Neural progenitor cell (in vitro differentiated cells): ENCODE data around the gene BEX3. TPM values are rescaled to one million over a fixed set of nuclear protein-coding genes. Genes with fewer than 3 reads are reported as not detected.
A peak's percentile ranks its signal among the peaks of the same experiment; 100 is the strongest.

ENCODE experiments used
- DNase-seq: peaks from one replicate; pipeline ENCODE4 v3.0.0-alpha.2; 2016; ENCODE audit warnings: low spot score
- H2AFZ ChIP-seq: fragments of 200-600 bp; sonication (generic); replicated peaks from 2 replicates; pipeline ENCODE4 v1.6.1; 2016; ENCODE audit warnings: antibody characterized with exemption
- H3F3A ChIP-seq: fragments of 200-600 bp; sonication (generic); 2 replicates; pipeline ENCODE4 v1.6.1; 2016; ENCODE audit warnings: antibody characterized with exemption, low read depth
- H3K27ac ChIP-seq: fragments of 200-600 bp; sonication (generic); 2 replicates; pipeline ENCODE4 v1.5.1; 2016; ENCODE audit warnings: mild to moderate bottlenecking
- H3K27me3 ChIP-seq: fragments of 200-600 bp; sonication (generic); 2 replicates; pipeline ENCODE4 v1.6.1; 2016; ENCODE audit warnings: mild to moderate bottlenecking, moderate library complexity
- H3K36me3 ChIP-seq: fragments of 200-600 bp; sonication (generic); 2 replicates; pipeline ENCODE4 v1.5.1; 2016
- H3K4me1 ChIP-seq: fragments of 200-600 bp; sonication (generic); 2 replicates; pipeline ENCODE4 v1.6.1; 2016; ENCODE audit warnings: mixed run types
- H3K4me2 ChIP-seq: fragments of 200-600 bp; sonication (generic); 2 replicates; pipeline ENCODE4 v1.6.1; 2016
- H3K4me3 ChIP-seq: fragments of 200-600 bp; sonication (generic); 2 replicates; pipeline ENCODE4 v1.5.1; 2016
- H3K79me2 ChIP-seq: fragments of 200-600 bp; sonication (generic); 2 replicates; pipeline ENCODE4 v1.6.1; 2016; ENCODE audit warnings: low read depth
- H3K9ac ChIP-seq: fragments of 200-600 bp; sonication (generic); 2 replicates; pipeline ENCODE4 v1.6.1; 2016
- H3K9me3 ChIP-seq: fragments of 200-600 bp; sonication (generic); 2 replicates; pipeline ENCODE4 v1.5.1; 2016; ENCODE audit warnings: low read depth
- H4K20me1 ChIP-seq: fragments of 200-600 bp; sonication (generic); 2 replicates; pipeline ENCODE4 v1.6.1; 2016; ENCODE audit warnings: low read depth
- H3K27ac Mint-ChIP-seq: 3 replicates; pipeline ENCODE4 v1.8.0; 2021; ENCODE audit warnings: mixed read lengths
- H3K27me3 Mint-ChIP-seq: 2 replicates; pipeline ENCODE4 v1.8.0; 2022; ENCODE audit warnings: low read depth, mild to moderate bottlenecking, inconsistent platforms, moderate library complexity, mixed read lengths; ENCODE audit not compliant: insufficient read depth
- H3K36me3 Mint-ChIP-seq: 3 replicates; pipeline ENCODE4 v1.8.0; 2021; ENCODE audit warnings: mixed read lengths
- H3K4me1 Mint-ChIP-seq: 3 replicates; pipeline ENCODE4 v1.8.0; 2021; ENCODE audit warnings: mixed read lengths
- H3K4me3 Mint-ChIP-seq: 3 replicates; pipeline ENCODE4 v1.8.0; 2021; ENCODE audit warnings: mild to moderate bottlenecking, moderate library complexity, mixed read lengths
- H3K9me3 Mint-ChIP-seq: 3 replicates; pipeline ENCODE4 v1.8.0; 2020; ENCODE audit warnings: mixed read lengths
- CTCF ChIP-seq: fragments of 200-600 bp; sonication (generic); IDR thresholded peaks from 2 replicates; pipeline ENCODE4 v1.5.1; 2017; ENCODE audit warnings: antibody characterized with exemption, mild to moderate bottlenecking
- EZH2 ChIP-seq: fragments of 200-600 bp; sonication (generic); IDR thresholded peaks from 2 replicates; pipeline ENCODE4 v1.6.1; 2017; ENCODE audit warnings: antibody characterized with exemption, mild to moderate bottlenecking, moderate library complexity
- EZH2phosphoT487 ChIP-seq: fragments of 200-600 bp; sonication (generic); IDR thresholded peaks from 2 replicates; pipeline ENCODE4 v1.6.1; 2017; ENCODE audit warnings: antibody characterized with exemption
- total RNA-seq: library from RNA; depleted of rRNA; stranded (reverse); fragments of >200 nt; gene quantifications from 2 replicates; pipeline ENCODE4 v1.2.3, GENCODE V29; 2015; ENCODE audit warnings: low replicate concordance

The BEX3 gene
- 344 and 392 TPM in 2 replicates for total RNA-seq

- Histone ChIP-seq H3K27me3 (no peaks in the 10 kb centered on the region), H3K4me3 (peak within 1 kb of the TSS; percentile 78), H3K9ac (peak within 1 kb of the TSS; percentile 80), H3K4me2 (peak within 1 kb of the TSS; percentile 84), H3K4me1 (no peaks in the 10 kb centered on the region), H4K20me1 (no peaks in the 10 kb centered on the region), H3K9me3 (no peaks in the 10 kb centered on the region), H3K36me3 (no peaks in the 10 kb centered on the region), H2AFZ (peak within 1 kb of the TSS; percentile 85), H3K27ac (peak within 1 kb of the TSS; percentile 80), H3K79me2 (peaks cover 27% of the 10 kb centered on the region), H3F3A (peaks cover 18% of the 10 kb centered on the region)
- peak within 1 kb of the TSS; percentile 94 for H3K4me3 Mint-ChIP-seq
- H3K27me3 Mint-ChIP-seq, result peaks cover 9% of the 10 kb centered on the region
- no peak for TF ChIP-seq CTCF
- TF ChIP-seq EZH2, result no peak
- TF ChIP-seq EZH2phosphoT487, result no peak
- H3K36me3 Mint-ChIP-seq, result peaks cover 11% of the 10 kb centered on the region
- DNase-seq, result peak; percentile 77
- peaks cover 2% of the 10 kb centered on the region for H3K9me3 Mint-ChIP-seq
- H3K4me1 Mint-ChIP-seq, result peaks cover 19% of the 10 kb centered on the region
- peak within 1 kb of the TSS; percentile 99 for H3K27ac Mint-ChIP-seq
These were observed at the start of gene BEX3 for GRCh38 chrX:103376118-103376978. Gene BEX3 (plus strand): TSS chrX:103376538. CDS start chrX:103377522, 984 bp downstream.

- no peak for TF ChIP-seq CTCF
- no peak for TF ChIP-seq EZH2
- no peak for TF ChIP-seq EZH2phosphoT487
- Histone ChIP-seq H3K4me2 (peak within 1 kb of the TSS; percentile 69), H3K9ac (no peak within 1 kb of the TSS), H3K4me1 (peaks cover 6% of the 10 kb centered on the region), H3K36me3 (no peaks in the 10 kb centered on the region), H3K27me3 (no peaks in the 10 kb centered on the region), H3K27ac (peak within 1 kb of the TSS; percentile 5), H3K79me2 (no peaks in the 10 kb centered on the region), H3F3A (peaks cover 9% of the 10 kb centered on the region), H3K4me3 (peak within 1 kb of the TSS; percentile 42), H4K20me1 (no peaks in the 10 kb centered on the region), H2AFZ (peak within 1 kb of the TSS; percentile 45), H3K9me3 (no peaks in the 10 kb centered on the region)
- Mint-ChIP-seq H3K36me3 (no peaks in the 10 kb centered on the region), H3K27ac (peak within 1 kb of the TSS; percentile 47), H3K4me1 (peaks cover 32% of the 10 kb centered on the region), H3K9me3 (no peaks in the 10 kb centered on the region), H3K4me3 (peak within 1 kb of the TSS; percentile 85), H3K27me3 (peaks cover 2% of the 10 kb centered on the region)
- DNase-seq, result peak; percentile 33
These were observed 46.3 kb upstream of the BEX3 start, which contains the start of gene TCEAL7 for GRCh38 chrX:103329991-103330390. Gene TCEAL7 (plus strand): TSS chrX:103330239. CDS start chrX:103331404, 1,165 bp downstream.

DNA sequence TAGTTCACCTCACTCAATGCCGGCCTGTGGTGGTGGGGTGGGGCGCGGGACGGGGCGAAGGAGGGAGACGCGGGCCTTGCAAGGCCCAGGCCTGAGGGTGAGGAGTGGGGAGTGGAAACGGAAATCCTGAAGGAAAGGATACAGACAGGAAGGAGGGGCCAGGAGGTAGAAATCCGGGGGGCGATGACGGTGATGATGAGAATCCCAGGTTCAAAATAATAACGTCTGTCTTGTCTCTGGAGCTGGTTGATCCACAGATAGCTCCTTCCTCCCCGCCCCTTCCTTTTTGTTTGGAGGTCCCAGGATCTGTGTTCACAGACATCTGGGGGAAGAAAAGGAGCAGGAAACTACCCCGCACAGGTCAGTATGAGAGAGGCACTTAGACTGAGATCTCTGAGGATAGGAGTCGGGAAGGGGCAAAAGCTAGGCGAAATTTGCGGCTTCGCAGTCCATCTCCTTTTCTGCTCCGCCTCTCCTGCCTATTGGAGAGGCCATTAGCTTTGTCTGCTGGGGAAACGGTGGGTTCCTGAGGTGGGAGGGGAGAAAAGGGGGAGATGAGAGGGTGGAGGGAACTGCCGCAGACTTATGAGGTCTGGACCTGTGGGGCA, 45.6 kb upstream of the BEX3 start:
- Mint-ChIP-seq H3K27me3 (peaks cover 2% of the 10 kb centered on the region), H3K4me3 (peak overlapping the region; percentile 85), H3K27ac (peak overlapping the region; percentile 47), H3K4me1 (peaks cover 32% of the 10 kb centered on the region), H3K9me3 (no peaks in the 10 kb centered on the region), H3K36me3 (no peaks in the 10 kb centered on the region)
- Histone ChIP-seq H3K4me1 (peaks cover 6% of the 10 kb centered on the region), H3K4me2 (peak overlapping the region; percentile 69), H3K9me3 (no peaks in the 10 kb centered on the region), H3K27ac (peak overlapping the region; percentile 5), H4K20me1 (no peaks in the 10 kb centered on the region), H3K4me3 (peak overlapping the region; percentile 42), H2AFZ (peak overlapping the region; percentile 45), H3K79me2 (no peaks in the 10 kb centered on the region), H3K27me3 (no peaks in the 10 kb centered on the region), H3K9ac (no peak overlapping the region), H3K36me3 (no peaks in the 10 kb centered on the region), H3F3A (peaks cover 9% of the 10 kb centered on the region)
- DNase-seq, result peak; percentile 69
- no peak for TF ChIP-seq EZH2phosphoT487
- no peak for TF ChIP-seq EZH2
- TF ChIP-seq CTCF, result no peak
